Endothelial cell (in vitro differentiated cells): ENCODE data around the gene DCAF12. TPM values are rescaled to one million over a fixed set of nuclear protein-coding genes. Genes with fewer than 3 reads are reported as not detected.
"Not testable (repeated sequence)": the region's sequence is repeated elsewhere in the genome, so short reads cannot be mapped to it uniquely, and the experiment has no call there.

Experiments
- DNase-seq: peaks from one replicate; pipeline ENCODE4 v3.0.0; 2021; ENCODE audit warnings: low spot score
- H3K27ac Mint-ChIP-seq: one replicate; pipeline ENCODE4 v1.8.0; 2021; ENCODE audit warnings: mixed read lengths, inconsistent platforms; ENCODE audit not compliant: unreplicated experiment
- H3K27me3 Mint-ChIP-seq: one replicate; pipeline ENCODE4 v1.8.0; 2021; ENCODE audit warnings: mild to moderate bottlenecking, moderate library complexity, mixed read lengths, inconsistent platforms; ENCODE audit not compliant: unreplicated experiment
- H3K36me3 Mint-ChIP-seq: one replicate; pipeline ENCODE4 v1.8.0; 2021; ENCODE audit warnings: mild to moderate bottlenecking, low read depth, mixed read lengths, inconsistent platforms; ENCODE audit not compliant: unreplicated experiment
- H3K4me1 Mint-ChIP-seq: one replicate; pipeline ENCODE4 v1.8.0; 2021; ENCODE audit warnings: mild to moderate bottlenecking, mixed read lengths, inconsistent platforms; ENCODE audit not compliant: unreplicated experiment
- H3K4me3 Mint-ChIP-seq: one replicate; pipeline ENCODE4 v1.8.0; 2021; ENCODE audit warnings: mild to moderate bottlenecking, mixed read lengths, inconsistent platforms; ENCODE audit not compliant: unreplicated experiment
- H3K9me3 Mint-ChIP-seq: one replicate; pipeline ENCODE4 v1.8.0; 2021; ENCODE audit warnings: mixed read lengths, inconsistent platforms; ENCODE audit not compliant: unreplicated experiment
- CTCF ChIP-seq: fragments of 200-600 bp; sonication (generic); IDR thresholded peaks from one replicate; pipeline ENCODE4 v1.5.0; 2021; ENCODE audit warnings: antibody characterized with exemption; ENCODE audit not compliant: unreplicated experiment
- total RNA-seq: library from RNA; stranded (reverse); fragmentation: NEBNext Ultra II Directional; extraction: Animal tissue kit (Norgen Biotek cat#: 25700); gene quantifications from one replicate; pipeline ENCODE4 v1.2.1, GENCODE V29; 2021; ENCODE audit not compliant: unreplicated experiment

Gene DCAF12
- total RNA-seq, 1 donor from 2014 or later: 47.3 TPM

- Mint-ChIP-seq H3K36me3 (peaks cover 4% of the 10 kb centered on the region), H3K9me3 (no peaks in the 10 kb centered on the region), H3K4me1 (peaks cover 8% of the 10 kb centered on the region), H3K4me3 (no peak overlapping the region), H3K27me3 (peaks cover 1% of the 10 kb centered on the region), H3K27ac (no peak overlapping the region)
- no peak for DNase-seq
- TF ChIP-seq CTCF: no peak
Measured at GRCh38 chr9:34139477-34140146, 13.1 kb upstream of the DCAF12 start.

GRCh38 chr9:34138644-34139043 lies 12.1 kb upstream of the DCAF12 start:
- not testable (repeated sequence) for H3K36me3 Mint-ChIP-seq, H3K4me3 Mint-ChIP-seq, H3K4me1 Mint-ChIP-seq, H3K27ac Mint-ChIP-seq, H3K9me3 Mint-ChIP-seq, H3K27me3 Mint-ChIP-seq, DNase-seq

GRCh38 chr9:34134521-34134920 lies 8.0 kb upstream of the DCAF12 start:
- Mint-ChIP-seq H3K27me3 (peaks cover 1% of the 10 kb centered on the region), H3K4me3 (no peak overlapping the region), H3K27ac (no peak overlapping the region), H3K9me3 (no peaks in the 10 kb centered on the region), H3K4me1 (no peaks in the 10 kb centered on the region), H3K36me3 (peaks cover 4% of the 10 kb centered on the region)
- no peak for TF ChIP-seq CTCF
- no peak for DNase-seq

DNA sequence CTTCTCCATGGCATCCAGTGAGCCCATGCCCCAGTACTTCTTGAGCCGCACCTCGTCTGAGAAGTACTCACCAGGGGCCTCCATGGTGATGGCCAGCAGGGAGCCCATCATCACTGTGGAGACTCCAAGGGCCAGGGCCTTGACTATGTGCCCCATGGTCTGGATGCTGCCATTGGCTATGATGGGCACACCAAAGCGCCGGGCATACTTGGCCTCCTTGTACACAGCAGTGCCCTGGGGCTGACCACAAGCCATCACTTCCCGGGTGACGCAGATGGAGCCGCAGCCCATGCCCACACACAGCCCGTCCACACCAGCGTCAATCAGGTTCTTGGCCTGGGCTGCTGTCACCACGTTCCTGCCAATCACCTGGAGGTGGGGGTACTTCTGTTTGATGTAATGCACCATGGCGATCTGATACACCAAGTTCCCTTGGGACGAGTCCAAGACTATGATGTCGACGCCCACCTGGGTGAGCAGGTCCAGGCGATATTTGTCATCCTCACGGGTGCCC lies 7.0 kb upstream of the DCAF12 start:
- DNase-seq: no peak
- no peaks in the 10 kb centered on the region for H3K9me3 Mint-ChIP-seq
- H3K4me3 Mint-ChIP-seq: no peak overlapping the region
- no peak overlapping the region for H3K27ac Mint-ChIP-seq
- TF ChIP-seq CTCF: no peak
- peaks cover 4% of the 10 kb centered on the region for H3K36me3 Mint-ChIP-seq
- H3K27me3 Mint-ChIP-seq: no peaks in the 10 kb centered on the region
- no peaks in the 10 kb centered on the region for H3K4me1 Mint-ChIP-seq

- H3K4me1 Mint-ChIP-seq: peaks cover 7% of the 10 kb centered on the region
- no peaks in the 10 kb centered on the region for H3K27me3 Mint-ChIP-seq
- TF ChIP-seq CTCF: no peak
- H3K4me3 Mint-ChIP-seq: no peak overlapping the region
- DNase-seq: no peak
- peaks cover 8% of the 10 kb centered on the region for H3K36me3 Mint-ChIP-seq
- no peak overlapping the region for H3K27ac Mint-ChIP-seq
- no peaks in the 10 kb centered on the region for H3K9me3 Mint-ChIP-seq
Measured at GRCh38 chr9:34131571-34131970, 5.1 kb upstream of the DCAF12 start.
